ENCODE results near the gene ATP5IF1. TPM values are rescaled to one million over a fixed set of nuclear protein-coding genes. Genes with fewer than 3 reads are reported as not detected.

The ATP5IF1 gene
- total and polyA plus RNA-seq, 9 of the 15 experiments (the other 6 are each of a cell fraction or from before 2014, with no cell fraction given): 292 to 1,422 (median 388) TPM

DNA sequence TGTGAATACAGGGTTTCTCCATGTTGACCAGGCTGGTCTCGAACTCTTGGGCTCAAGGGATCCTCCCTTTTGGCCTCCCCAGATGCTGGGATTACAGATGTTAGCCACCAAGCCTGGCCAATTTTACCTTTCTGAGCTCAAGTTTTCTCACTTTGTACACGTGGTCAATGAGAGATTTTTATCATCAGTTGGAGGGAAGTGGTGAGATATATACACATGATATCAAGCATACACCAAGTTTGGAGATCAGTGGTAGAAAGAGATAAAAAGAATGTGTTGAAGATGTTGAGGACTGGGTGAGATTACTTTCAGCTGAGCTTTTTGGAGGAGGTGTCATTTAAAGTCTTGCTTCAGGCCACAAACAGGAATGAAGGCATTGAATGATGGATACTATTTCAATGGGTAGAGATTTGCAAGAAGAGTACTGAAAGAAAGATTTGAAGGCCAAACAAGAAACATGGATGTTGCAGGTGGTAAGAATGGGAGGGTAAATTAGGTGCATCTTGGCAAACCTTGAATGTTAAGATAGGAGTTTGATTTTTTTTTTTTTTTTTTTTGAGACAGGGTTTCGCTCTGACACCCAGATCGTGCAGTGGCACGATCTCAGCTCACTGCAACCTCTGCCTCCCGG is 20.4 kb downstream of the ATP5IF1 start (continued):
- TF ChIP-seq, protein P1, sequence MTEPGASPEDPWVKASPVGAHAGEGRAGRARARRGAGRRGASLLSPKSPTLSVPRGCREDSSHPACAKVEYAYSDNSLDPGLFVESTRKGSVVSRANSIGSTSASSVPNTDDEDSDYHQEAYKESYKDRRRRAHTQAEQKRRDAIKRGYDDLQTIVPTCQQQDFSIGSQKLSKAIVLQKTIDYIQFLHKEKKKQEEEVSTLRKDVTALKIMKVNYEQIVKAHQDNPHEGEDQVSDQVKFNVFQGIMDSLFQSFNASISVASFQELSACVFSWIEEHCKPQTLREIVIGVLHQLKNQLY (CRISPR knock-in tag; conservative IDR thresholded peaks at IDR 0.05): no peak
- peak; percentile 71 for TF ChIP-seq GABPA (tag; conservative IDR thresholded peaks at IDR 0.05; ENCODE audit: low read depth)
- TF ChIP-seq FOXP4 (CRISPR knock-in tag; IDR thresholded peaks at IDR 0.05; ENCODE audit: borderline replicate concordance): no peak
- peak; percentile 79 for TF ChIP-seq CBFA2T3 (IDR thresholded peaks at IDR 0.05)
- peak; percentile 52; the same call in 1 of the 2 replicates for TF ChIP-seq SOX6 (IDR thresholded peaks at IDR 0.05)
- TF ChIP-seq, protein P2, sequence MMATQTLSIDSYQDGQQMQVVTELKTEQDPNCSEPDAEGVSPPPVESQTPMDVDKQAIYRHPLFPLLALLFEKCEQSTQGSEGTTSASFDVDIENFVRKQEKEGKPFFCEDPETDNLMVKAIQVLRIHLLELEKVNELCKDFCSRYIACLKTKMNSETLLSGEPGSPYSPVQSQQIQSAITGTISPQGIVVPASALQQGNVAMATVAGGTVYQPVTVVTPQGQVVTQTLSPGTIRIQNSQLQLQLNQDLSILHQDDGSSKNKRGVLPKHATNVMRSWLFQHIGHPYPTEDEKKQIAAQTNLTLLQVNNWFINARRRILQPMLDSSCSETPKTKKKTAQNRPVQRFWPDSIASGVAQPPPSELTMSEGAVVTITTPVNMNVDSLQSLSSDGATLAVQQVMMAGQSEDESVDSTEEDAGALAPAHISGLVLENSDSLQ (IDR thresholded peaks at IDR 0.05): peak; percentile 64; the same call in 1 of the 2 replicates
- TF ChIP-seq ATF7 (IDR thresholded peaks at IDR 0.05): peak; percentile 17; the same call in 1 of the 2 replicates
- TF ChIP-seq, protein P3, sequence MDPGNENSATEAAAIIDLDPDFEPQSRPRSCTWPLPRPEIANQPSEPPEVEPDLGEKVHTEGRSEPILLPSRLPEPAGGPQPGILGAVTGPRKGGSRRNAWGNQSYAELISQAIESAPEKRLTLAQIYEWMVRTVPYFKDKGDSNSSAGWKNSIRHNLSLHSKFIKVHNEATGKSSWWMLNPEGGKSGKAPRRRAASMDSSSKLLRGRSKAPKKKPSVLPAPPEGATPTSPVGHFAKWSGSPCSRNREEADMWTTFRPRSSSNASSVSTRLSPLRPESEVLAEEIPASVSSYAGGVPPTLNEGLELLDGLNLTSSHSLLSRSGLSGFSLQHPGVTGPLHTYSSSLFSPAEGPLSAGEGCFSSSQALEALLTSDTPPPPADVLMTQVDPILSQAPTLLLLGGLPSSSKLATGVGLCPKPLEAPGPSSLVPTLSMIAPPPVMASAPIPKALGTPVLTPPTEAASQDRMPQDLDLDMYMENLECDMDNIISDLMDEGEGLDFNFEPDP (CRISPR knock-in tag; IDR thresholded peaks at IDR 0.05): no peak
- 0 out of 2 replicates have a peak, but pooled peaks have one; percentile 39 for TF ChIP-seq RAD51 (IDR thresholded peaks at IDR 0.05; ENCODE audit: borderline replicate concordance, low read depth)
- TF ChIP-seq MGA (IDR thresholded peaks at IDR 0.05): peak; percentile 88

All from K562 (cell line).